Activated naive CD4-positive, alpha-beta T cell treated with anti-CD3 and anti-CD28 coated beads, Interleukin-2, amount 10 ng/mL, durations not matched to agents 7 days and 5 days (primary cell): ENCODE measurements around the gene ZNF804A.
"Not testable (repeated sequence)": the region's sequence is repeated elsewhere in the genome, so short reads cannot be mapped to it uniquely, and the experiment has no call there.

Experiments
- CTCF ChIA-PET: fragments of 350-600 bp; sonication (Branson Sonifier 250); formaldehyde crosslinking; loops from one replicate; lab custom pipeline; 2021; ENCODE audit warnings: antibody characterized with exemption; lab: Charles Lee
- DNase-seq: peaks from one replicate; pipeline ENCODE4 v3.0.0-alpha.2; 2020
- H3K27ac Mint-ChIP-seq: one replicate; pipeline ENCODE4 v1.8.0; 2021; ENCODE audit warnings: mild to moderate bottlenecking, moderate library complexity, mixed read lengths
- H3K27me3 Mint-ChIP-seq: one replicate; pipeline ENCODE4 v1.8.0; 2021; ENCODE audit warnings: mild to moderate bottlenecking, mixed read lengths
- H3K36me3 Mint-ChIP-seq: one replicate; pipeline ENCODE4 v1.8.0; 2021; ENCODE audit warnings: mixed read lengths
- H3K4me1 Mint-ChIP-seq: one replicate; pipeline ENCODE4 v1.8.0; 2021; ENCODE audit warnings: mixed read lengths
- H3K4me3 Mint-ChIP-seq: one replicate; pipeline ENCODE4 v1.8.0; 2021; ENCODE audit warnings: mild to moderate bottlenecking, moderate library complexity, mixed read lengths
- H3K9me3 Mint-ChIP-seq: one replicate; pipeline ENCODE4 v1.8.0; 2021; ENCODE audit warnings: mixed read lengths

ZNF804A gene

GRCh38 chr2:184851576-184851975 lies 253.2 kb downstream of the ZNF804A start:
- CTCF ChIA-PET = no interaction called here
- Mint-ChIP-seq H3K4me1 (no peaks in the 10 kb centered on the region), H3K36me3 (no peaks in the 10 kb centered on the region), H3K9me3 (peaks cover 5% of the 10 kb centered on the region), H3K27me3 (no peaks in the 10 kb centered on the region), H3K4me3 (no peak overlapping the region), H3K27ac (no peak overlapping the region)
- no peak for DNase-seq

DNA sequence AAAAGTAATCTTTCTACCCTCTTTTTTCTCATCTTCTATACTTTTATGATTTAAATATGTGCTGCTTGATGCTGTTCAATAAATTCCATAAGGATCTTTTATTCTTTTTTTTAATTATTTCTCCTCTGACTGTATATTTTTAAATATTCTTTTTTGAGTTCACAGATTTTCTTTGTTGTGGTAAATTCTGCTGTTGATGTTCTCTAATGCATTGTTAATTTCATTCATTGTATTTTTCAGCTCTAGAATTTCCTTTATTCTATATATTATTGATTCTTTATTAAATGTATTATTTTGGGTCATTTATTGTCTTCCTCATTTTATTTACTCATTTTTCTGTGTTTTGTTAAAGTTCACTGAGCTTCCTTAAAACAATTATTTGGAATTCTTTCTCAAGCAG lies 260.9 kb downstream of the ZNF804A start:
- DNase-seq = no peak
- no peak overlapping the region for H3K27ac Mint-ChIP-seq
- peaks cover 14% of the 10 kb centered on the region for H3K9me3 Mint-ChIP-seq
- no peaks in the 10 kb centered on the region for H3K36me3 Mint-ChIP-seq
- CTCF ChIA-PET = no interaction called here
- no peak overlapping the region for H3K4me3 Mint-ChIP-seq
- no peaks in the 10 kb centered on the region for H3K4me1 Mint-ChIP-seq
- no peaks in the 10 kb centered on the region for H3K27me3 Mint-ChIP-seq

GRCh38 chr2:184860744-184861143 lies 262.4 kb downstream of the ZNF804A start:
- Mint-ChIP-seq H3K36me3 (no peaks in the 10 kb centered on the region), H3K27me3 (no peaks in the 10 kb centered on the region), H3K4me1 (no peaks in the 10 kb centered on the region), H3K9me3 (peaks cover 14% of the 10 kb centered on the region), H3K27ac (no peak overlapping the region), H3K4me3 (no peak overlapping the region)
- CTCF ChIA-PET = no interaction called here
- no peak for DNase-seq

- CTCF ChIA-PET = no interaction called here
- Mint-ChIP-seq H3K27ac (no peak overlapping the region), H3K36me3 (no peaks in the 10 kb centered on the region), H3K9me3 (no peaks in the 10 kb centered on the region), H3K27me3 (no peaks in the 10 kb centered on the region), H3K4me3 (no peak overlapping the region), H3K4me1 (no peaks in the 10 kb centered on the region)
- DNase-seq = no peak
These were observed 276.9 kb downstream of the ZNF804A start for GRCh38 chr2:184875212-184875611.

DNA sequence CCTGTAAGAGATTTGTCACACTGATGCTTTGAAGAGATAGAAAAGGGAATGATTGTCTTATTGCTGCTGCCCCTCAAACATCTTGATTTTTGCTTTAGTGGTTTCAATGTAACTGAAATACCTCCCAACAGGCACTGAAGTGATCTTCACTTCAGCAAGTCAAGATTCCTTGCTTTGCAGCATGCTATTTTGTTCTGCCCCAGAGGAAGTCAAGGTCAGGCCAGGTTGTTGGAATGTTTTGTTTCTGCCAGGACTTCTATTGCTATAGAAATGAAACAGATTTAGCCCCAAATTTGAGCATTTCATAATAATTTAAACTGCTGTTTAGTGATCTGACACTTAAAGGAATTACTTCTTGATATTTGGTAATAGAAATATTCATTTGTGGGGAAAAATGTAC lies 277.6 kb downstream of the ZNF804A start:
- Mint-ChIP-seq H3K27me3 (no peaks in the 10 kb centered on the region), H3K4me3 (no peak overlapping the region), H3K27ac (no peak overlapping the region), H3K4me1 (no peaks in the 10 kb centered on the region), H3K36me3 (no peaks in the 10 kb centered on the region), H3K9me3 (no peaks in the 10 kb centered on the region)
- CTCF ChIA-PET = no interaction called here
- DNase-seq = no peak

- CTCF ChIA-PET = no interaction called here
These were observed 279.6 kb downstream of the ZNF804A start for GRCh38 chr2:184877909-184878308.

GRCh38 chr2:184879671-184880070 lies 281.3 kb downstream of the ZNF804A start:
- Mint-ChIP-seq H3K36me3 (no peaks in the 10 kb centered on the region), H3K4me3 (no peak overlapping the region), H3K27ac (no peak overlapping the region), H3K4me1 (no peaks in the 10 kb centered on the region), H3K9me3 (peaks cover 5% of the 10 kb centered on the region), H3K27me3 (no peaks in the 10 kb centered on the region)
- CTCF ChIA-PET = no interaction called here
- no peak for DNase-seq

More at GRCh38 chr2:184877909-184878308, 279.6 kb downstream of the ZNF804A start:
- no peak overlapping the region for H3K4me3 Mint-ChIP-seq
- no peaks in the 10 kb centered on the region for H3K36me3 Mint-ChIP-seq
- peaks cover 2% of the 10 kb centered on the region for H3K9me3 Mint-ChIP-seq
- H3K27me3 Mint-ChIP-seq = no peaks in the 10 kb centered on the region
- H3K27ac Mint-ChIP-seq = no peak overlapping the region
- DNase-seq = no peak
- H3K4me1 Mint-ChIP-seq = no peaks in the 10 kb centered on the region

DNA sequence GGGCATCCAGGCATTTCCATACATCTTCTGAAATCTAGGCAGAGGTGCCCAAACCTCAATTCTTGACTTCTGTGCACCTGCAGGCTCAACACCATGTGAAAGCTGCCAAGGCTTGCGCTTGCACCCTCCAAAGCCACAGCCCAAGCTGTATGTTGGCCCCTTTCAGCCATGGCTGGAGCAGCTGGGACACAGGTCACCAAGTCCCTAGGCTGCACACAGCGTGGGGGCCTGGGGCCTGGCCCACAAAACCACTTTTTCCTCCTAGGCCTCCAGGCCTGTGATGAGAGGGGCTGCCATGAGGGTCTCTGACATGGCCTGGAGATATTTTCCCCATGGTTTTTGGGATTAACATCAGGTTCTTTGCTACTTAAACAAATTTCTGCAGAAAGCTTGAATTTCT lies 288.3 kb downstream of the ZNF804A start:
- H3K36me3 Mint-ChIP-seq, H3K4me3 Mint-ChIP-seq, CTCF ChIA-PET: not testable (repeated sequence)

GRCh38 chr2:184890311-184890710 lies 292.0 kb downstream of the ZNF804A start:
- no peak for DNase-seq
- Mint-ChIP-seq H3K4me1 (peaks cover 3% of the 10 kb centered on the region), H3K36me3 (no peaks in the 10 kb centered on the region), H3K27me3 (no peaks in the 10 kb centered on the region), H3K9me3 (peaks cover 15% of the 10 kb centered on the region), H3K27ac (no peak overlapping the region), H3K4me3 (no peak overlapping the region)
- CTCF ChIA-PET = no interaction called here

More for the DNA sequence above, 288.3 kb downstream of the ZNF804A start:
- not testable (repeated sequence) for DNase-seq, H3K27ac Mint-ChIP-seq, H3K27me3 Mint-ChIP-seq, H3K4me1 Mint-ChIP-seq
- H3K9me3 Mint-ChIP-seq = peaks cover 25% of the 10 kb centered on the region

DNA sequence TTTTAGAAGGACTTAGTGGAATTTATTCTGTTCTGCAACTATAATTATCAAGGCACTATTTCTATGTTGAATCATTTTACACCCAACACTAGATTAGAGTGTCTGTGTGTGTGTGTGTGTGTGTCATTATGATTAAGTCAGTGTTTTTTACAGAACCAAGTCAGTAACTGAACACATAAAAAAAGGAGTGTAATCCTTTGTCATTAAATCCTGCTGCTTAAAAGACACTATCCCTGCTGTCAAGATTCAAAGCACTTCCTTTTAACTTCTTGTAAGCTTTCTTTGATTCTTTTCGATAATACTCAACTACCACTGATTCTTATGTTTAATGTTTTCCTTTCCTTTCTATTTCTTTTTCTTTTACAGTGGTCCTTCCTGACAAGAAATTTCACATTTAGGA lies 306.7 kb downstream of the ZNF804A start:
- Mint-ChIP-seq H3K9me3 (no peaks in the 10 kb centered on the region), H3K27ac (no peak overlapping the region), H3K36me3 (no peaks in the 10 kb centered on the region), H3K4me1 (no peaks in the 10 kb centered on the region), H3K4me3 (no peak overlapping the region), H3K27me3 (no peaks in the 10 kb centered on the region)
- CTCF ChIA-PET = no interaction called here
- no peak for DNase-seq

- CTCF ChIA-PET = no interaction called here
- no peak overlapping the region for H3K4me3 Mint-ChIP-seq
These were observed 307.8 kb downstream of the ZNF804A start for GRCh38 chr2:184906160-184906559.

DNA sequence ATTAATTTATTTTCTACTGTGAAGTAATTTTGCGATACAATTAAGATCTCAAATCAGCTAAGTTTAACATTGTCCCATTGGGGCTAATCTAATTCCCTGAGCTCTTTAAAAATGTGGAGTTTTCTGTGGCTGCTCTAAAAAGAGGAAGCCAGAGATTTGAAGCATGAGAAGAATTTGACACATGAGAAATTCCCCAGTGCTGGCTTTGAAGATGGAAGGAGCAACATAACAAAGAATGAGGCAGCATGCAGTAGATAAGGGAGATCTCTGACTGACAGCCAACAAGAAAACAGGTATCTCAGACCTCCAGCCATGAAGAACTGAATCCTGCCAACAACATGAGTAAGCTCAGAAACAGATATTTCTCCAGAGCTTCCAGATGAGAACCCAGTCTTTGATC lies 308.4 kb downstream of the ZNF804A start:
- no peak overlapping the region for H3K27ac Mint-ChIP-seq
- H3K9me3 Mint-ChIP-seq = no peaks in the 10 kb centered on the region
- CTCF ChIA-PET = no interaction called here
- no peaks in the 10 kb centered on the region for H3K36me3 Mint-ChIP-seq
- no peak for DNase-seq
- no peak overlapping the region for H3K4me3 Mint-ChIP-seq
- no peaks in the 10 kb centered on the region for H3K27me3 Mint-ChIP-seq
- H3K4me1 Mint-ChIP-seq = no peaks in the 10 kb centered on the region

More at GRCh38 chr2:184906160-184906559, 307.8 kb downstream of the ZNF804A start:
- no peaks in the 10 kb centered on the region for H3K27me3 Mint-ChIP-seq
- H3K27ac Mint-ChIP-seq = no peak overlapping the region
- no peaks in the 10 kb centered on the region for H3K9me3 Mint-ChIP-seq
- no peak for DNase-seq
- H3K36me3 Mint-ChIP-seq = no peaks in the 10 kb centered on the region
- H3K4me1 Mint-ChIP-seq = no peaks in the 10 kb centered on the region

DNA sequence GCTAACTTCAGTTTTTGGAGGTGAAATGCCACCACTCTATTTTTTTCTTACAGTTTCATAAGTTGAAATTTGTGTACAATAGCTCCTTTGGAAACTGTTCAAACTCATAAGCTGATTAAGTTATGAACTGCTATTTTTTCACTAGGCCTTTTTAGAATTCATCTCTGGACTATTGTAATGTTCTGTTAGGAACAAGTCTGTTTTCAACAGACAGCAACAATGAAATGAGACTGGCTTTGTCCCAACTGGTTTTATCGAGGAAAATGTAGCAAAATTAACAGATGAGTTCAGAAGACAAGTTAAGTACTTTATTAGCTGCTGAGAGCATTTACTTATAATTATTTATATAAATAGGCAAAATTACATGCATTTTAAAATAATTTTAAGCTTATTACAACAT lies 310.6 kb downstream of the ZNF804A start:
- no peaks in the 10 kb centered on the region for H3K4me1 Mint-ChIP-seq
- CTCF ChIA-PET = no interaction called here
- no peak overlapping the region for H3K27ac Mint-ChIP-seq
- H3K4me3 Mint-ChIP-seq = no peak overlapping the region
- H3K27me3 Mint-ChIP-seq = no peaks in the 10 kb centered on the region
- DNase-seq = no peak
- no peaks in the 10 kb centered on the region for H3K36me3 Mint-ChIP-seq
- peaks cover 3% of the 10 kb centered on the region for H3K9me3 Mint-ChIP-seq

DNA sequence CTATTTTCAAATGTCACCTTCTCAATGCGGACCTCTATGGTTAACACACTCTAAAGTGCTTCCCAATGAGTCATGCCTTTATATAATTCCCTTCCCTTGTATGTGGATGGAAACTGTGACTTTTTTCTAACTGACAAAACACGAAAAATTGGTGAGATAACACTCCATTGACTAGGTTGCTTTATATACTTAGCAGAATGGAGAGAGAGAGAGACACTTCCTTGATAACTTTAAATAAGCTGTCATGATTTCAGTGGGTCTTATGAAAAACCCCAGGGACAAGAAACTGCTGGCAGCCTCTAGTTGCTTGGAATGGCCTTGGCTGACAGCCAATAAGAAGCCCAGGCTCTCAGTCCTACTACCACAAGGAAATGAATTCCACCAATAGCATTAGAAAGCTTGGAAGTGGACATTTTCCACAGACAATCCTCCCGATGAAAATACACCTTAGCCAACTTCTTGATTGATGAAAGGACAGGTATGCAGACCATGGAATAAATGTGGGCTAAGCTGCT lies 322.2 kb downstream of the ZNF804A start:
- H3K27ac Mint-ChIP-seq = no peak overlapping the region
- H3K36me3 Mint-ChIP-seq = no peaks in the 10 kb centered on the region
- H3K27me3 Mint-ChIP-seq = no peaks in the 10 kb centered on the region
- peaks cover 8% of the 10 kb centered on the region for H3K9me3 Mint-ChIP-seq
- no peak for DNase-seq
- H3K4me1 Mint-ChIP-seq = no peaks in the 10 kb centered on the region
- no peak overlapping the region for H3K4me3 Mint-ChIP-seq
- CTCF ChIA-PET = no interaction called here

DNA sequence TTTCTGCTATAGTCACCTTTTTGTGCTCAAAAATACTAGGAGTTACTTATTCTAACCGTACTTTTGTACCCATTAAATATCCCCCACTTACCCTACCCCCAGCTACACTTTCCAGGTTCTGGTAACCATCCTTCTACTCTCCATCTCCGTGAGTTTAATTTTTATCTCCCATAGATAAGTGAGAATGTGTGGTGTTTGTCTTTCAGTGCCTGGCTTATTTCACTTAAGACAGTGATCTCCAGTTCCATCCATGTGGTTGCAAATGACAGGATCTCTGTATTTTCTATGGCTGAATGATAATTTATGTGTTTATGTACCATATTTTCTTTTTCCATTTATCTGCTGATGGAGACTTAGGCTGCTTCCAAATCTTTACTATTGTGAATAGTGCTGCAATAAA lies 323.3 kb downstream of the ZNF804A start:
- CTCF ChIA-PET = no interaction called here
- peaks cover 14% of the 10 kb centered on the region for H3K9me3 Mint-ChIP-seq
- H3K36me3 Mint-ChIP-seq = no peaks in the 10 kb centered on the region
- H3K27ac Mint-ChIP-seq = no peak overlapping the region
- H3K27me3 Mint-ChIP-seq = no peaks in the 10 kb centered on the region
- no peaks in the 10 kb centered on the region for H3K4me1 Mint-ChIP-seq
- no peak for DNase-seq
- no peak overlapping the region for H3K4me3 Mint-ChIP-seq

DNA sequence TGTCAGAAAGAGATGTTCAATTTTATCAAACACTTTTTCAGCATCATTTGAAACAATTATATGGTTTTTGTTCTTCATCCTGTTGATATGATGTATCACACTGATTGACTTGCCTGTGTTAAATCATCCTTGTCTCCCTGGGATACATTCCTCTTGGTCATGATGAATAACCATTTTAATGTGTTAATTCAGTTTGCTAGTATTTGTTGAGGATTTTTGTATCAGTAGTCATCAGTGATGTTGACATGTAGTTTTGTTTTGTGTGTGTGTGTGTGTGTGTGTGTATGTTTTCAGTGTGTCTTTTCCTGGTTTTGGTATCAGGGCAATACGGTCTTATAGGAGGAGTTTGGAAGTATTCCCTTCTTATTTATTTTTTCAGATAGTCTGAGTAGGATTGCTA lies 325.4 kb downstream of the ZNF804A start:
- H3K4me3 Mint-ChIP-seq = no peak overlapping the region
- CTCF ChIA-PET = no interaction called here
- no peak for DNase-seq
- no peak overlapping the region for H3K27ac Mint-ChIP-seq
- H3K4me1 Mint-ChIP-seq = no peaks in the 10 kb centered on the region
- peaks cover 15% of the 10 kb centered on the region for H3K9me3 Mint-ChIP-seq
- no peaks in the 10 kb centered on the region for H3K27me3 Mint-ChIP-seq
- H3K36me3 Mint-ChIP-seq = no peaks in the 10 kb centered on the region
